Esophagus muscularis mucosa (tissue), 3 donors: ENCODE measurements around the gene FBXO4.

Experiments used
- CTCF ChIP-seq, 3 experiments: fragments of 200-600 bp in 2 of 3; fragments of 450-650 bp in 1 of 3; sonication (generic) in 2 of 3; IDR thresholded peaks; one replicate each; pipeline ENCODE4 v1.5.1; 2017 to 2019; ENCODE audit warnings: antibody characterized with exemption in 3 of 3, mild to moderate bottlenecking in 2 of 3, moderate library complexity in 1 of 3
- EP300 ChIP-seq: sonication (generic); formaldehyde crosslinking; IDR thresholded peaks from one replicate; pipeline ENCODE4 v1.6.1; 2017; ENCODE audit warnings: antibody characterized with exemption

DNA sequence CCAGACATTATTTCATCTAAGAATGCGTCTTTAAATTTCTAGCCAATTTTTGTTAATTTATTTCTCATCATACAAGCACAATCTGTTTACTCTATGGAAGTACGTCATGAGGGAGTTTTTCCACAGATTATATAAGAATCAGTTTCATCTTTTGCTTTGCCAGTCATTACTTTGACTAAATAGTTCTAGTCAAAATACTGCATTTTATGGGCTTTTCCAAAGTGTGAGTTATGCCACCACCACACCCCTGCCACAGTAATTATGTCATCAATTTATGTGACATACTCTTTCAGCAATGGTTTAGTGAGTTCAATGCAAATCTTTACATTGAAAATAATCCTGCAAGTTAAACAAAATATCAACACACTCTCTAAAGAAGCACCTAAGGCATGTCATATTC is 18.9 kb upstream of the FBXO4 start:
- TF ChIP-seq CTCF (IDR thresholded peaks at IDR 0.05), result no peak
- TF ChIP-seq EP300, result no peak
